Embryonic facial prominence (tissue), 1 donor: ENCODE results near the gene C2orf78.

Source experiments
- DNase-seq: peaks from one replicate; pipeline ENCODE4 v3.0.0-alpha.2; 2016; ENCODE audit errors: extremely low spot score

Gene C2orf78

GRCh38 chr2:73838889-73839534, 55.0 kb downstream of the C2orf78 start:
- DNase-seq: no peak

GRCh38 chr2:73839653-73840411, 55.8 kb downstream of the C2orf78 start:
- no peak for DNase-seq

GRCh38 chr2:73841912-73842738, 58.1 kb downstream of the C2orf78 start:
- DNase-seq: no peak

DNA sequence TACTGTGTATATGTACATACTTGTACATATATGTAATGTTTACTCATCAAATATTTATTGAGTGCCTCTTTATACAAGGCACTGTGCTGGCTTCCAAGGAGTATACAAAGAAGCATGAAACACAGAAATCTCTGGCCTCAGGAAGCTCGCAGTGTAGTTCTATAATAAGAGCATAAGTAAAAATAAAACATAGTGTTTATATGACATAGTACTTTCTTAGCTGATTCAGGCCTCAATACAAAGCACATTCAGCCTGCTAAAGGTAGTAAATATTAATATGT, 58.7 kb downstream of the C2orf78 start:
- DNase-seq: no peak

GRCh38 chr2:73844087-73844486, 60.1 kb downstream of the C2orf78 start:
- no peak for DNase-seq

DNA sequence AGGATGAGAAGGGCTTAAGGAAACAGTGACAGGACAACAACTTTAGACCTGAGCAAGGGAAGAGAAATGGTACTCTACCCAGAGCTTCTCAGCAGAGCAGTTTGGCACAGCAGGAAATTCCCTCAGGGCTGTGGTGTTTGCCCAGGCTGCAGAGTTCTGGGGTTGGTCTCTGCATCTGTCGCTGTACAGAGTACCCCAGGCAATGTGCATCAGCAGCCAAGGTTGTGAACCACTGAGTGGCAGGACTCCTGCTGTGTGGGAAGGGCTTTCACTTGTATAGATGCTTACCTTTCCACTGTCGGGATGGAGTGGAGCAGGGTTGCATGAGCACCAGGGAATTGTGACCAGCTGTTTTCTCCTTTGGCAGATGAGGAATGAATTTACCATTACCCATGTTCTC, 66.0 kb downstream of the C2orf78 start:
- no peak for DNase-seq

GRCh38 chr2:73851274-73851673, 67.3 kb downstream of the C2orf78 start:
- no peak for DNase-seq

GRCh38 chr2:73852020-73852419, 68.0 kb downstream of the C2orf78 start:
- no peak for DNase-seq

GRCh38 chr2:73855526-73855925, 71.5 kb downstream of the C2orf78 start:
- DNase-seq: no peak

DNA sequence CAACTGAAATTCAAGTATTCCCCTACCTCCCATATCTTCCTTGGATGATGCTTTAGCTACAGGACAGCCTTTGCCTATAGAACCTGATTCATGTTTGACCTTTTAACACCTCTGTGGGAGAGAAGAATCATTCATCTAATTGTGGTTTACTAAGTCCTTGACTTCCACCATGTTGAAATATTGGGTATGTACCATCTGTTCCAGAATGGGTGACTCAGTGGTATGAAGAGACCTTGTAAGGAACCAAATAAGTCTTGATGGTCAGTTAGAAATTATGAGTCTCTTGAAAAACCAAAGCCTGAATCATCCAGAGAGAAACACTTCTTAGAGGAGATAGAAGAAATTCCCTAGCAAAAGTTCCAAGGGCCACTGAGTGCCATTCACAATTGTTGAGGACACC, 72.2 kb downstream of the C2orf78 start:
- DNase-seq: no peak

DNA sequence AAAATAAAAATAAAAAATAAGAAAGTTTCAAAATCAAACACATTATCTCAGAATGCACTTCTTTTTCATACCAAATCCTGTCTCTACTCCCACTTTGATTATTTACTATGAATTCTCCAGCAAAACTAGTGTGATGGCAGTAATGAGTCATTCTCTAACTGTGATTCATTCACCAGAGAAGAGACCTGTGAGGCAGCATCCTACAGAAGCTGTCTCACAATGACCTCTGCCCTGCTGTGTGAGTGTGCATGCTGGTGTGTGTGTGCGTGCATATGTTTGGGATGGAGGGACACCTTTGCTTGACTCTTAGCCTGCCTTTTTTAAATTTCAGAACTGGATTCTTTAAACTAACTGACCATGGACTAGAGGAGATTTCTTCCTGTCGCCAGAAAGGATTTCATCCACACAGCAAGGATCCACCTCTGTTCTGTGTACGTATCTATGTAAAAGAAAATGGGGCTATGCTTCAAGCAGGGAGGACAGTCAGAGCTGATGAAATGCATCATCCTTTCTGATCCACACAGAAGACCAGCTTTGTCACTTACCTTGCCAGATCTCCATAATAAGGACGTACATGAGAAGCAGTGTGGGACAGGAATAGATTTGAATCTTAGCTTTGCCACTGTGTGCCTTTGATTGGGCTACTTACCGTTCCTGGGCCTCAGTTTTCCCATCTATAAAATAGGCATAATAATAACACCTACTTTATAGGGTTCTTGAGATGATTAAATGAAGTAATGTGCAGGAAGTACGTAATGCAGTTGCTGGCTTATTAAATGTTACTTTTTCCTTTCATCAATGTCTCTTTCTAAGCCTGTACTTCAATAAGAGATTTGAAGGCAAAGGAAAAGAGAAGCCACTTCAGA, 76.0 kb downstream of the C2orf78 start:
- no peak for DNase-seq

- no peak for DNase-seq
Observed at GRCh38 chr2:73862987-73863386, 79.0 kb downstream of the C2orf78 start.
